PFSK-1 (cell line): Measurements from ENCODE around the gene TPD52L2.

ENCODE experiments used
- FOXP2 ChIP-seq: optimal IDR thresholded peaks from 2 replicates; pipeline ENCODE3; 2011; ENCODE audit warnings: borderline replicate concordance, control low read depth, inconsistent platforms; ENCODE audit not compliant: insufficient read depth; ENCODE audit errors: extremely low read length, extremely low read depth
- POLR2AphosphoS5 ChIP-seq: IDR thresholded peaks from 2 replicates; pipeline ENCODE4 v1.6.1; 2012; ENCODE audit warnings: low read depth, mild to moderate bottlenecking, control low read depth, low read length, moderate library complexity
- SIN3A ChIP-seq: IDR thresholded peaks from 2 replicates; pipeline ENCODE4 v1.6.1; 2012; ENCODE audit warnings: mild to moderate bottlenecking, low read length, moderate library complexity, borderline replicate concordance; ENCODE audit not compliant: insufficient read depth
- TAF1 ChIP-seq: IDR thresholded peaks from 2 replicates; pipeline ENCODE4 v1.6.1; 2012; ENCODE audit warnings: low read length, control low read depth, borderline replicate concordance; ENCODE audit not compliant: insufficient read depth
- TF ChIP-seq, protein P1 (sequence below), 2 experiments: IDR thresholded peaks; 2 replicates each; pipeline versions ENCODE4 v1.6.1 to v1.8.0; 2011 to 2012; ENCODE audit warnings: low read depth in 2 of 2, low read length in 2 of 2, control low read depth in 1 of 2, inconsistent platforms in 1 of 2, mild to moderate bottlenecking in 1 of 2, moderate library complexity in 1 of 2; ENCODE audit not compliant: insufficient read depth in 1 of 2

Gene TPD52L2

DNA sequence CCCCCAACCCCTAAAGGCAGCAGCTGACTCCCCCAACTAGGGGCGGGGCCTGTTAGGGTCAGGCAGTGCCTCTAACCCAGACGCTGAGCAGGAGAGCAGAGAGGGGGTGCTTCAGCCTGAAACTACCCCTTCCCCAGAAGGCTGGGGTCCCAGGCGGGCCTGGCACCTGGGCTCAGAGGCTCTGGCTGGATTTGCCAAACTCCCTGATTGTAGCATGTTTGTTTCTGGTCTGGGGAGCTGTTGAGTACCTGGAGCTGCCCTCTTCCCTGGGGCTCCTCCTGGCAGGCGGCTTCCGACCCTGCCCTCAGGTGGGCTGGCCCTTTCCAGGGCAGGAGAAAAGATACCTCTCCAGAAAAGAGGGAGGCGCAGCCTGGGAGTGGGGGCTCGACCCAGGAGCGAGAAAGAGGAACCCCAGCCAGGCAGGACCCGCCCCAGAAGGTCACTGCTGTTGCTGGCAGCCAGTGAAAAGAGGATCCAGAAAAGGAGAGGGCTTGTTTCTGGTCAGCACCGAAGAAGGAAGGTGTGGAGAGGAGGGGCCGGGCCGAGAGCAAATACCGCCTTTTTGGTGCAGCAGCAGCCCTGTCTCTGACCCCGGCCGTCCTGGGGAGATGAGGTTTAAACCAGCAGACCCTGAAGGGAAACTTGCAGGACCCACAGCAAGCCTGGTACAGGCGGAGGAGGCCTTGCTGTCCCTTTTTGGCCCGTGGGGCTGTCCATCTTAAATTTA lies 4.6 kb upstream of the TPD52L2 start:
- TF ChIP-seq, protein P1, sequence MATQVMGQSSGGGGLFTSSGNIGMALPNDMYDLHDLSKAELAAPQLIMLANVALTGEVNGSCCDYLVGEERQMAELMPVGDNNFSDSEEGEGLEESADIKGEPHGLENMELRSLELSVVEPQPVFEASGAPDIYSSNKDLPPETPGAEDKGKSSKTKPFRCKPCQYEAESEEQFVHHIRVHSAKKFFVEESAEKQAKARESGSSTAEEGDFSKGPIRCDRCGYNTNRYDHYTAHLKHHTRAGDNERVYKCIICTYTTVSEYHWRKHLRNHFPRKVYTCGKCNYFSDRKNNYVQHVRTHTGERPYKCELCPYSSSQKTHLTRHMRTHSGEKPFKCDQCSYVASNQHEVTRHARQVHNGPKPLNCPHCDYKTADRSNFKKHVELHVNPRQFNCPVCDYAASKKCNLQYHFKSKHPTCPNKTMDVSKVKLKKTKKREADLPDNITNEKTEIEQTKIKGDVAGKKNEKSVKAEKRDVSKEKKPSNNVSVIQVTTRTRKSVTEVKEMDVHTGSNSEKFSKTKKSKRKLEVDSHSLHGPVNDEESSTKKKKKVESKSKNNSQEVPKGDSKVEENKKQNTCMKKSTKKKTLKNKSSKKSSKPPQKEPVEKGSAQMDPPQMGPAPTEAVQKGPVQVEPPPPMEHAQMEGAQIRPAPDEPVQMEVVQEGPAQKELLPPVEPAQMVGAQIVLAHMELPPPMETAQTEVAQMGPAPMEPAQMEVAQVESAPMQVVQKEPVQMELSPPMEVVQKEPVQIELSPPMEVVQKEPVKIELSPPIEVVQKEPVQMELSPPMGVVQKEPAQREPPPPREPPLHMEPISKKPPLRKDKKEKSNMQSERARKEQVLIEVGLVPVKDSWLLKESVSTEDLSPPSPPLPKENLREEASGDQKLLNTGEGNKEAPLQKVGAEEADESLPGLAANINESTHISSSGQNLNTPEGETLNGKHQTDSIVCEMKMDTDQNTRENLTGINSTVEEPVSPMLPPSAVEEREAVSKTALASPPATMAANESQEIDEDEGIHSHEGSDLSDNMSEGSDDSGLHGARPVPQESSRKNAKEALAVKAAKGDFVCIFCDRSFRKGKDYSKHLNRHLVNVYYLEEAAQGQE (IDR thresholded peaks at IDR 0.05; ENCODE audit: insufficient read depth in 1 of 2, low read depth in 2 of 2, low read length in 2 of 2): no peak
- TF ChIP-seq POLR2AphosphoS5 (no peak), TAF1 (no peak), SIN3A (no peak), FOXP2 (no peak)

DNA sequence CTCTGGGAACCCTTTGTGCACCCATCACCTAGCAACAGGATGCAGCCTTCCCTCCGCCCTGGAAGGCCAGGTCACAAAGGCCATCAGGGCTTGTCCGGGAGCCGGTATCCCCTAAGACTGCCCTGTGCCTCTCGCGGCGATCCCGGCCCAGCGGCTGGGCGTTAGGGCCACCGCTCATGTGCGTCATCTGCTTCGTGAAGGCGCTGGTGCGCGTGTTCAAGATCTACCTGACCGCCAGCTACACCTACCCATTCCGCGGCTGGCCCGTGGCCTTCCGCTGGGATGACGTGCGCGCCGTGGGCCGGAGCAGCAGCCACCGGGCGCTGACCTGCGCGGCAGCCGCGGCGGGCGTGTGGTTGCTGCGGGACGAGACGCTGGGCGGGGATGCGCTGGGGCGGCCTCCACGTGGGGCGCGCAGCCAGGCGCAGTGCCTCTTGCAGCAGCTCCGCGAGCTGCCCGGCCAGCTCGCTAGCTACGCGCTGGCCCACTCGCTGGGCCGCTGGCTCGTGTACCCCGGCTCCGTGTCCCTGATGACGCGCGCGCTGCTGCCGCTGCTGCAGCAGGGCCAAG lies 3.6 kb upstream of the TPD52L2 start, which contains the start of gene ABHD16B:
ABHD16B (plus strand) TSS at position 134 of the 570 bp plus-strand sequence; CDS start at position 177, 43 bp downstream.
- no peak for TF ChIP-seq TAF1

DNA sequence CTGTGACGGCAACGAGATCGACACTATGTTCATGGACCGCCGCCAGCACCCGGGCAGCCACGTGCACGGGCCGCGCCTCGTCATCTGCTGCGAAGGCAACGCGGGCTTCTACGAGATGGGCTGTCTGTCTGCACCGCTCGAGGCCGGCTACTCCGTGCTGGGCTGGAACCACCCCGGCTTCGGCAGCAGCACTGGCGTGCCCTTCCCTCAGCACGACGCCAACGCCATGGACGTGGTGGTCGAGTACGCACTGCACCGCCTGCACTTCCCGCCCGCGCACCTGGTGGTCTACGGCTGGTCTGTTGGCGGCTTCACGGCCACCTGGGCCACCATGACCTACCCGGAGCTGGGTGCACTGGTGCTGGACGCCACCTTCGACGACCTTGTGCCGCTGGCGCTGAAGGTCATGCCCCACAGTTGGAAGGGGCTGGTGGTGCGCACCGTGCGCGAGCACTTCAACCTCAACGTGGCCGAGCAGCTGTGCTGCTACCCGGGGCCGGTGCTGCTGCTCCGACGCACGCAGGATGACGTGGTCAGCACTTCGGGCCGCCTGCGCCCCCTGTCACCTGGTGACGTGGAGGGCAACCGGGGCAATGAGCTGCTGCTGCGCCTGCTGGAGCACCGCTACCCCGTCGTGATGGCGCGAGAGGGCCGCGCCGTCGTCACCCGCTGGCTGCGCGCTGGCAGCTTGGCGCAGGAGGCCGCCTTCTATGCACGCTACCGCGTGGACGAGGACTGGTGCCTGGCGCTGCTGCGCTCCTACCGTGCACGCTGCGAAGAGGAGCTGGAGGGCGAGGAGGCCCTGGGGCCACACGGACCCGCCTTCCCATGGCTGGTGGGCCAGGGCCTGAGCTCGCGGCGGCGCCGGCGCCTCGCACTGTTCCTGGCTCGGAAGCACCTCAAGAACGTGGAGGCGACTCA lies 2.8 kb upstream of the TPD52L2 start:
- TF ChIP-seq, protein P1 (IDR thresholded peaks at IDR 0.05; ENCODE audit: insufficient read depth in 1 of 2, low read depth in 2 of 2, low read length in 2 of 2): no peak

DNA sequence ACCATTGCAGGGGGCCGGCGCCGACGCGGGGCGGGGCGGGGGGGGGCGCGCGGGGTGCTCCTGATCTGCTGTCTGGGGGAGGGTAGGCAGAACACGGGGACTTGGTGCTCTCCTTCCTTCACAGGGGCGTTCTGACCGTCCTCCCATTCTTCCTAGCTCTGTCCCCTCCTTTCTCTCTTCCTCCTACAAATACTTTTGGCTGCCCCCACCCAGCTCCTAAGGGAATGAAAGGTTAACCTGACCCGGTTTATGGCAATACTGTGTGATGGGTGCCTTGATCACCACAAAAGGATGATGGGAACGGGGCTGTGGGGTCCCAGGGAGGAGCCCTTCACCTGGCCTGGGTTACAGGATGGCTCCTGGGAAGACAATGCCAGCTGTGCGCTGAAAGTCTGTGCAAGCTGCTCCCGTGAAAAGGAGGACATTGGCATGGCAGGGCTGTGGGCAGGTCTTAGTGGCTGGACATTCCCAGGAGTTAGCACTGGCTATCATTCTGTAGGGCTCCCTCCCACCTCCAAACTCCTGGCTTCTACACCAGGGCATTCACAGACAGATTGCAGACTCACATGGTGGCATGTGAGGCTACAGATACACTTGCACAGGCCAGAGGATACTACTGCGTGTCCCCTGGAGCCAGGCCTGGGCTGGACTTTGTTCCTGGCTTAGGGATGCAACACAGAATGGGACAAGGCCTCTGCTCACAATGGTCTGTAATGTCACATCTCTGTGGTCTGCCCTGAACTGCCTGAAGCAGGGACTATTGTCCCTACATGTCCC lies 1.9 kb upstream of the TPD52L2 start:
- TF ChIP-seq TAF1 (no peak), SIN3A (no peak), POLR2AphosphoS5 (no peak), FOXP2 (no peak)
- TF ChIP-seq, protein P1 (IDR thresholded peaks at IDR 0.05; ENCODE audit: insufficient read depth in 1 of 2, low read depth in 2 of 2, low read length in 2 of 2): no peak

DNA sequence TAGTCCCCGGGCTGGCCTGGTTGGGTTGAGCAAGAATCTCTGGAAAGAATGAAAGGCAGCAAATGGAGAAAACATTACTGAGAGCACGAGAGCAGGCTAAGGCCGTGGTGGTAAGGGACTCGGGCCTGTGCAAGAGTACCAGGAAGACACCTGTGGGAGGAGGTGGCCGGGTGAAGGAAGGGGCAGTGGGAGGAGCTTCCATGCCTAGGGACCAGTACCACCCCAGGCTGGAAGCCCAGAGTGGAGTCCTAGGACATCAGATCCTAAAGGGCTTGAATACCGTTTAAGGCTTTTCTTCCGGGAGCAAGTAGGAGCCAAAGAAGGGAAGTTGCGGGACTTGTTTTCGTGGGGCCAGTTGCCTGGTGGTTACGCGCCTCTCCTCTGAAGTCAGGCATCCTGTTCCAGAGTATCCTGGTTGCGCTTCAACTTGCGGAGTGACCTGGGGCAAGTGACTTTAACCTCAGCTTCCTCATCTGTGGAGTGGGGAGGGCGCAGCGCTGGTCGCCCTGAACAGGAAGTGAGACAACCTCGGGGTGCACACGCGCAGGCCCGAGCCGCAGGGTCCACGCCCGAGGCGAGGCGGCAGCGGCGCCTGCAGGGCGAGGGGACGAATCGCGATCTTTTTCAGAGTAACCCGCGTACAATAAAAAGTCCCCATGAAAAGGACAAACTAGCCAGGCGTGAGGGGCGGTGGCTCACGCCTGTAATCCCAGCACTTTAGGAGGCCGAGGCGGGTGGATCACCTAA lies 1.1 kb upstream of the TPD52L2 start:
- TF ChIP-seq TAF1 (no peak), POLR2AphosphoS5 (no peak; the same call in 1 of the 2 replicates)
